Neural progenitor cell (in vitro differentiated cells): Measurements from ENCODE around the gene TMEM164.

Source experiments
- CTCF ChIP-seq: fragments of 200-600 bp; sonication (generic); IDR thresholded peaks from 2 replicates; pipeline ENCODE4 v1.5.1; 2017; ENCODE audit warnings: antibody characterized with exemption, mild to moderate bottlenecking
- EZH2 ChIP-seq: fragments of 200-600 bp; sonication (generic); IDR thresholded peaks from 2 replicates; pipeline ENCODE4 v1.6.1; 2017; ENCODE audit warnings: antibody characterized with exemption, mild to moderate bottlenecking, moderate library complexity
- EZH2phosphoT487 ChIP-seq: fragments of 200-600 bp; sonication (generic); IDR thresholded peaks from 2 replicates; pipeline ENCODE4 v1.6.1; 2017; ENCODE audit warnings: antibody characterized with exemption

GRCh38 chrX:109974906-109975655, 27.8 kb upstream of the TMEM164 start:
- TF ChIP-seq CTCF = no peak
- no peak for TF ChIP-seq EZH2
- no peak for TF ChIP-seq EZH2phosphoT487
